Upper lobe of left lung (tissue), 4 donors: ENCODE measurements around the gene LECT2.

Source experiments
- CTCF ChIP-seq, 6 experiments: fragments of 450-650 bp in 4 of 6; fragments of 200-600 bp in 2 of 6; sonication (generic) in 2 of 6; IDR thresholded peaks; one replicate each; pipeline ENCODE4 v1.5.1; 2016 to 2019; ENCODE audit warnings: antibody characterized with exemption in 6 of 6
- EP300 ChIP-seq, 4 donors: sonication (generic); formaldehyde crosslinking; IDR thresholded peaks; one replicate each; pipeline ENCODE4 v1.5.1; 2017; ENCODE audit warnings: antibody characterized with exemption in 4 of 4, control low read depth in 2 of 4
- POLR2AphosphoS5 ChIP-seq, 2 donors: sonication (generic); formaldehyde crosslinking; IDR thresholded peaks; one replicate each; pipeline ENCODE4 v1.5.1; 2017; ENCODE audit warnings: antibody characterized with exemption in 2 of 2

GRCh38 chr5:135986891-135987401 is 32.2 kb upstream of the LECT2 start:
- TF ChIP-seq CTCF (IDR thresholded peaks at IDR 0.05) = no peak
- no peak for TF ChIP-seq POLR2AphosphoS5 (IDR thresholded peaks at IDR 0.05)
- no peak for TF ChIP-seq EP300 (IDR thresholded peaks at IDR 0.05)
